HG03378 (cell line): ENCODE results near the gene SLIT3.

Experiments used
- ATAC-seq: cut with Tn5 transposase; IDR thresholded peaks from one replicate; pipeline ENCODE4 v1.9.1; 2021; ENCODE audit warnings: mild to moderate bottlenecking, moderate library complexity; ENCODE audit not compliant: unreplicated experiment

The SLIT3 gene

DNA sequence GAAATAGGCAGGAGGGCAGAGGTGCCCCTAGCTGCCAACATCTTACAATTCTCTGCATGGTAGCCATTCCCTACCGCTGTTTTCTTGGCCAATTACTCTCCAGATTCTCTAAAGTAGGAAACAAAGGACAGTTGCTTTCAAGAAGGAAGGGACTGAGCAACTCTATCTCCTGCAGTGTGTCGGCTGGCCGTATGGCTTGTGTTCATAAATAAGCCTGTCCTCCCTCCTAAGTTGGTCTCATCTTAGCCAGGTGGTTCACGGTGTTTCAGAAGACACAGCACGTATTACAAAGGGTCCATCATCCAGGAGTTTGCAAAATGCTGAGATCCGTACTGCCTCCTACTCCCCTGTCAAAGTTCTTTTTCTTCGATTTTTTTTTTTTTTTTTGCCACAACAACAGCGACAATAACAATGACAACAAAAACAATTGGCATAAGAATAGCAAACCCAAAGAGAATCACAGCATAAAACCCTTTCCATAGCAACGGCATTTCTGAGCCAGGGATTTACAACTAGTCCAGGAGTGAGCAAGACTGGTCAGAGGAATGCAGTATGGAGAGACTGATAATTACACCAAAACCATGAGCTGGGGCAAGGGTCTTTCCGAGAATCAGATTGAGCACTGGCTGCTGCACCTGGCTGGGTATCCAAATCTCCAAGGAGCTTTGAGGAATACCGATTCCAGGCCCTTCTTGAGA is 212.8 kb downstream of the SLIT3 start:
- no peak for ATAC-seq

DNA sequence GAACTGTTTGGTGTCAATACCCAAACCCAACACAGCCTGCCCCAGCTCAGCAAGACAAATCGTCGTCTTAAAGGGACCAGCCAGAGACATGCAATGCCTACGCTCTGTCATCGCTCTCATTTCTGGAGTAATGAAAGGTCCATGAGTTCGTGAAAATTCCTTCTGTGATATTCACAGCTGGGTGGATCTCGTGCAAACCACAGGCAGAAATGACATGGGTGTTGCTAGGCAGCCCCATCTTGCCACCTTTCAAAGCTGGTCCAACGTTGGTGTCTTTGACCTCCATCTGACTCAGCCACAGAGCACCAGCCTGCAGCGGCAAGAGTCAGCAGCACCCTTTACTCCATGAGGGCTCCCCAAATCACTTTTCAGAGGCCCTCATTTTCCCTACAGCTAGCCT is 215.3 kb downstream of the SLIT3 start:
- no peak for ATAC-seq

DNA sequence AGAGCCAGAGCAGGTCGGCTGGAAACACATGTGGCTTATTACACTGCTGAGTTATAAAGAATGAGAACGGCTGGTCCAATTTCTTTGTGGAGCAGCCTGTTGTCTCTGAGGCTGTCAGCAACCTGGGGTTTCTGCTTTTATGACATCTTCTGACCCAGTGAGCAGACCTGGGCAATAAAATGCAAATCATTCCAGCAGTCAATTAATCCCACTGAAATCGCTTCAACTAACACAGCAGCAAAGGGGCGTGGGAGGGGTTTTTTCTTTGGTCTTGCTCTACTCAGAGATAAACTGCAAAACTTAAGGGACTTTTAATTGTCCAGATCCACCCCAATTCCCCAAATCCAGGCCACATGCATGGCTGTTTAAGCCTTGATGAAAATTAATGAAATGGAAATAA is 215.7 kb downstream of the SLIT3 start:
- ATAC-seq, result no peak

DNA sequence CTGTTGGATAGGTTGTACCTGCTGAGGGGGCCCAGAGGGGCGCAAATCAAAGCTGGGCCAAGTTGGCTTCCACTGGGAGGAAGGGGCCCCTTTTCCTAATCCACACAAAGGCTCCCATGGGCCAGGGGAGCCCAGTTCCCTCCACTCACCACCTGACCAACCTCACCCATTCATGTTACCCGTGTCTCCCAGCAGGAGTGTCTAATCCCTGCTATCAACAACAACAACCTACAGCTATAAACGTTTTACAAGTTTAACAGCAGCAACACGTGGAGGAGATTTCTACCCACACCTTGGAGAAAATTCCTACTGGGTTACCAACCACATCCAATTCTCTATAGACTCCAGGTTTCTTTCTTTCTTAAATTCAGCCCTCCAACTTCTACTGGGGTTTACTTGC is 216.2 kb downstream of the SLIT3 start:
- ATAC-seq, result no peak

DNA sequence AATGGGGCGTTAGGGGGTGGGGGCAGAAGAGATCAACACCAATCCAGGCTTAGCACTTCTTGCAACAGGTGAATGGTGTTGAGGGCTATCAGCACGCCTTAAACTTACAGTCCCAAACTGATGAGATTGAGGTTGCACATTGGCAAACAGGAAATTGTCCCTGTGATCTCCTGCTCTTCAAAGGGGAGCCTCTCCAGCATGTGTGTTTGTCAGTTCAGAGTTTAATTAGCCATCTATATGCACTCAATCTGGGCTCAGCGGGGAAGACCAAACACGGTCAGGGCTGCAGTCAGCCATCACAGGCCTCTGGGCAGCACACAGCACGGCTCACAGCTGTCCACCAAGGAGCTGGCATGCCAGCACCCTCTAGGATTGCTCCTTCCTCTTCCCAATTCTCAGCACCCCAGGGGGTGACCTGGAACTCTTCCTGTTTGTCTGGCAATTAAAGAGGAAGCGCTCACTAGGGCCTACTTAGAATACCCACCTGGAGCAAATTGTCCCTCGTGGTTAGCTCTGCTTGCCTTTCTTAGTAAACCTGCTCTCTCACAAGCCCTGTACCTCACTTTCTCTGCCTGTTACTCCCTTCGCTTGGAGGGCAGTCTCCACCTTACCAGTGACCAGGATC is 217.4 kb downstream of the SLIT3 start:
- ATAC-seq, result no peak

DNA sequence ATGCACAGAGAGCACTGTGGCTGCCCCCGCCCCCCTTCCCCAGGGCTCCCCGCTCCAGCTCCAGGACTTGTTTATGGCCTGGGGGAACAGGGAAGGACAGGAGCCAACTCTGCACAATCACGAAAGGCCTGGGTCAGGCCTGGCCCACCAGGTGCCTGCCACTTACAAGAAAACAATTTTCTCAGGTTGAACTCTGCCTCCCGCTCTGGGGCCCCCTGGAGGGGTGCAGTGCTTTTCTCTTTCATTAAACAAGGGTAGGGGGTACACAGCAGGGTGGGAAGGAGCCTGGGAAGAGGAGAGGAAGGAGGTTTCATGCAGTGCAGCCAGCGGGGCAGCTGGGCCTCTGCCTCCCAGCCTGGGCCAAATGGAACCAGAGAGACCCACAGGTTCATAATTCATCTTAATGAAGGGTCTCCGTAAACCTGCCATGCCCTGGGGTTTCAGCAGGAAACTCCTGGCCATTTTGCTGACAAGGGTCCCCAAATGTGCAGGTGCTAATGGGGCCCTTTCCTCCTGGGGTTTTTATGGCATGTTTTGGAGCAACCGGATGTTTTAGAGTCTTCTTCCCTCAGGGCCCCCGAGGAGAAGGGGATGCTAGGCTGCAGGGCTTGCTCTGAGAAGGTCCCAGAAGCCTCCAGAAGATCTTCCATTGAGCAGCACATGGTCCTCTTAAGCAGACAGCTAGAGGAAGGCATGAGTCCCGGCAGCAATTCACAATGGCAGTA is 219.8 kb downstream of the SLIT3 start:
- ATAC-seq, result no peak

DNA sequence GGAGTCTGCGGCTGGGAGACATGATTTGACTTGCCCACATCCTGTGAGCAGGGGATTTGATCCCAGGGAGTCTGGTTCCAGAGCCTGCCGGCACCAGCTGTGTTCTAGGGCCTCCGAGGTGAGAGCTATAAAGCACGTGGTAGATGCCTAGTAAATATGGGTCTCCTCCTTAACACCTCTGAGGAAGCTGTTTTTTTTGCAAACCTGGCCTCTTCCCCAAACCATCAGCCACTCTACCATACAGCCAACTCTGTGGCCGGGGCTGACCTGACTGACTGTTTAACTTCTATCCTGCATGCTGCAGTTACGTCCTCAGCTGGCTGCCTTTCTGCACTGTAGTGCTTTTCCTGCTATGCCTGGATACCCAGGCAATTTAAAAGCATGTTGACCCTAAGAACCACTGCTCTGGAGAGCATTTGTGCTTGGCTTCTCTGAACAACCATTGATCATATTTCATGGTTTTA is 220.5 kb downstream of the SLIT3 start:
- ATAC-seq, result no peak

DNA sequence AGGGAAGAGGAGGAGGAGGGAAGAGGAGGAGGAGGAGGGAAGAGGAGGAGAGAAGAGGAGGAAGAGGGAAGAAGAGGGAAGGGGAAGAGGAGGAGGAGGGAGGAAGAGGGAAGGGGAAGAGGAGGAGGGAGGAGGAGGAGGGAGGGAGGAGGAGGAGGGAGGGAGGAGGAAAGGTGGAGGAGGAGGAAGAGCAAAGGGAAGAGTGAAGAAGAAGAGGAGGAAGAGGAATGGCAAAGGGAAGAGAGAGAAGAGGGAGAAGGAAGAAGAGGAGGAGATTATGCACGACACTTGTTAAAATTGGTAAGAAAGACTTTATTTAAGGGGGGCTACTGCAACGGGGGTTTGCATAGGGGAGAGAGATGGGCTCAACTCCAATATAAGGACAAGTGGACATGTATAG is 221.2 kb downstream of the SLIT3 start:
- ATAC-seq, result no peak

DNA sequence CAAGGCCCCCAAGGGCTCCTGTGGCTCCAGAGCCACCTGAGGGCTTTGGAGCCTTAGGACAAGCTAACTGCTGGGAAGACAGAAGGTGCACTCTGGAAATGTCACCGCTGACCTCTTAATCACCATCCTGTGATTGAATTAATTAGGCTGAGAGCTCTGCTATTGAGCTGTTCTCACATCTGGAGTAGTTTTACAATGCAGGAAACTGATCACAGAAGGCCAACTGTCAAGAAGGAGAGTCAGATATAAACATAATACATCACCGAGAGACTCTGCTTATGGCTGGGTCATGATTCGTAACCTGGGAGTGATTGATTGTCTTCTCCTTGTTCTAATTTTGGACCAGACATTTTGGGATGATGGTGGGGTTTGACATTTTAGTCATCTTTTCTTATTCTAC is 226.1 kb downstream of the SLIT3 start:
- no peak for ATAC-seq

DNA sequence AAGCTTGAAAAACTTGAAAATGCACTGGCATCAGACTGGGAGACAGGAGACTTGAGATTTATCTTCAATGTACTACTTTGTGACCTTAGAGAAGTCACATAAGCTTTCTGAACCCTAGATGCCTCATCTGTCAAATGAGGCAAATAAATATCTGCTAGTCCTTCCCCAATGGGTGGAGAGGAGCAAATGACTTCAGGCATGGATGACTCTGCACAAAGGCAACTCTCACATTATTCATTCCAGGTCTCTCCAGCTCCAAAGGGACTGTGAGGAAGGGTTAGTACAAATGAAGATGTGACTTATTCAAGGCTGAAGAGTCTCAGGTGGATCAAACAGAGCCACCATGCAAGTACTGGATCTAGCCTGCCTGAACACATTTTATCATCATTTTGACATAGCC is 228.7 kb downstream of the SLIT3 start:
- no peak for ATAC-seq

DNA sequence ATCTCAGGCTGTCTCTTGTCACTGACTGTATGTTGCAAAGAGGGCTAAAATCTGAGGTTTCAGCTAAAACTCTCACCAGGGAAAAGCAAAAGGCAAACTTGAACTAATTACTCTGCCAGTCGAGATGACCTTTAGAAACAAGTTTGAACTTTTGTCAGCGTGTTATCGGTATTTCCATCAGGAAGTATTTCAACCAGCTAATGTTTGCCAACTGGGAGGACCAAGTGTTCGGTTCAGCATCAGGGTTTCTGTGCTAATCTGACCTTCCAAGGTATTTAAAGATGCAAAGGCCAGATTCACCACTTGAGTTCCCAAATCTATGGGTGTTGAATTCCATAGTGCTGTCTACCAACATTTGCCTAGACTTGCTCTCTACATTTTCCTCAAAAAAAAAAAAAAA is 230.5 kb downstream of the SLIT3 start:
- ATAC-seq, result no peak

DNA sequence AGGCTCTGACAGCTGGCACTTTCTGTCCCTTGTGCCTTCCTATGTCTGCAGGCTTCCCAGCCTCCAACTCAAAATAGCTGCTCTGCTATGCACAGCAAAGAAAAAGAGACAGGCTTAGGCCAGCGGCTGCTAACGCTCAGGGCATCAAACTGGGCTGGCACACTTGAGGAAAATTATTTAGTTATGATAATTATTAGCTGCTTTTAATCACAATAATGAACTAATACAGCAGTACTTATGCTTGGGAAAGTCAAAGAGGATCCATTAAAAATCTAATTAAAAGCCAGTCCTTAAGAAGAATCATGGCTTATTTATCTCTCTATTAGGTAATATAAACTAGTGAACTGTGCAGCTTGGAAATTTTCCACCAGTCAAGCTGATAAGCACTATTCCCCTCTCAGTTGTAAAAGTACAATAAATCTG is 233.2 kb downstream of the SLIT3 start:
- ATAC-seq, result no peak

DNA sequence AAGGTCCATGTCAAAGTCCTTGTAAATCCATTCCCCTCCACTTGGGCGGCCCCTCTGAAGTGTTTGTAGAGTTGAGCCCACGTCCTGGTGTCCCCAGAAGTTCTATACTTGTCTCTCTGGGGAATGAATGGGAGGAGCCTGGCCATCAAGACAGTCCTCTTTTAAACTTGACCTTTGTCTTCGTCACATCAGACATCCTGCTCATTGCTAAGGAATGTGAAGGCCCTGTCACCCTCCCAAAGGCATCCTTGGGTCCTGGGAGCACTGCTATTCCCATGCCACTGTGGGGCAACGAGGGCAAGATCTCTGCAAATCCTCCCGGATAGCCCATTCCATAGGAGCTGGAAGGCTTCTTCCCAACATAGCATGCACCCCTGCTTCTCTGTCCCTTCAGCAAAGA is 235.5 kb downstream of the SLIT3 start:
- no peak for ATAC-seq

DNA sequence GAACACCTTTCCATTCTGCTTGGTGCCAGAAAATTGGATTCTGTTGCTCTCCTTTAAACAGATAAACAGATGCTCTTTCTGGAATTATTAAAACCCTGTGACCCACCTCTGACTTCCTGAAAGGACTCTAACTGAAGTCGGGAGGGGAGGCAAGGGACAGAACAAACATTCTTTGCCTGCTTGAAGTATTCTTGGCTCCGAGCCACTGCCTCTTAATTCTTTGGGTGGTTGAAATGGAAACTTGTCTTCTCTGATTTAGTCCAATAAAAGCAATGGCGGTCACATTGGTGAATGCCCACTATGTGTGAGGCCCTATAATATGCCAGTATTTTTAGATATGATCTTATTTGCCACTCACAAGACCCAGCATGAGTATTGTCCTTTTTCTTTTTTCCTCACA is 236.8 kb downstream of the SLIT3 start:
- ATAC-seq, result no peak

DNA sequence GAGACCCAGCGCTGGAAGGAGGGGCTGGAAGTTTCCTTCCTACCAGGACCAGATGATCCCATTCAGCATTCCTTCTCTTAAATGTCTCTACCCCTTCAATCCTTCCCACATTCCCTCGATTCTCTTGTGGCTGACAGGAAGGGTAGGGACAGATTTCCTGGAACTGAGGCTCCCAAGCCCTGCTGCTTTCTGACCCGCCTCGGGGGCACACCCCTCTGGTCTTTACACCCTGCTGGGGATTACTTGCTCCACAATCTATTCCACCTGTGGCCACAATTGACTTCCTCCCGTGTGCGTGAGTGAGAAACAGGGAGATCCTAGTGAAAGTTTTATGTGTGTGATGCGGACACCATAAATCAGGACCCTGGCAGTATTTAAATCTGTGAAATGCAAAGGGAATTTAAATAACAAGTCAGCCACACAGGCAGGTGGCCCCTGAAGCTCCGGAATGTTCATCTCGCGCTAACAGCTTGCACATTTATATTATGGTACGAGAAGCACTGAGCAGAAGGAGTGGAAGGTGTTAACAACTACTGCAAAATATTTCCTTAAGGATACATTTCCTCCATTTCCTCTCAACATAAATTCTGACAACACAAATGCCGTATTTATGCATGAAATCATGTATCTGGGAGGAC is 237.5 kb downstream of the SLIT3 start:
- ATAC-seq, result no peak

DNA sequence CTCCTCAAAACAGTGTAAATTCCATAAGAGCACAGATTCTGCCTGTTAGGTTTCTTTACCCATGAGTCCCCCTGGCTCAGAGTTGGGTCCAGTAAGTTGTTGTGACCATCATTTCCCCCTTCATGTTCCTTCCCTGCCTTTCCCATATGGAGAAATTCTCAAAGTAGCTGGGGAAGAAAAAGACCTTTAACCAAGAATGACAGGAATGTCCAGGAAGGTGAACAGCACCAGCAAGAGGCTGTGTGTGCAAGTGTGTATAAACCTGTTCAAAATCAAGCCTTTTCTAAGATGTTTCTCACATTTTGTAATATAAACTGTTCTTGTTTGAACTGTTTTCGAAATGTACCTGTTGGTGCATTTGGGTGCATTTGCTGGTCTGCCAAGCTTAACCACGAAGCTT is 238.2 kb downstream of the SLIT3 start:
- no peak for ATAC-seq

DNA sequence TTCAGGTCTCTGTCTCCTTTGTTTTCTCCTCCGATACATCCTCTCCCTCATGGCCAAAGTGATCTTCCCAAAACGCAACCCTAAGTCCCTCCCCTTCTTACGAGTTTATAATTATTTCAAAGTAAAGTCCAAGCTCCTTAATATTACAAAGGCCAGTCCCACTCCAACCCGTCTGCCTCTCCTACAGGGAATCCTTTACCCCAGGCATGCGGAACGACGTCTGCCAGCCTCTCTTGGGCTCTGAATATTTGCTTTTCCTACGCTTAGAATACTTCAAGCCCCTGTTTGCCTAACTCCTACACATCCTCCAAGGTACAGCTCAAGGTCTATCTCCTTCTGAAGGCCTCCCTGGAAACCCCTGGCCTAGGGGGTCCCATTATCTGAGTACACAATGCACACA is 246.4 kb downstream of the SLIT3 start:
- no peak for ATAC-seq

DNA sequence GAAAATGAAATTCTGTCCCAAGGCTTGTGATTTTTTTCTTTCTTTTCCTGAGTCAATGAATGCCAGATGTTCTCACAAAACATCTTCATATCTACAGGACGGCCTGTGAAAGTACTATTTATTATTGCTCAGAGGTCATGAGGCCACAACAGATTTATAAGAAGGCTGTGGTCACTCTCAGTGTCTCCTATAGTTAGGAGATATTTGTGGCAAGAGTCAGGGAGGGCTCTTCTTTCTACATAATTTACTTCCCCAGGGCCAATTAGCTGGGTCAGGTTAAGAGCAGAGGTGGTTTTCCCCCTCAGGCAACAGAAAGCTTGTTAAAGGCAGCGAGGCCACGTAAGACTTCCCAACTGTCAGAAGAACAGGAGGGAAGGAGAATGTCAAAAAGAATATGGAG is 248.7 kb downstream of the SLIT3 start:
- ATAC-seq, result no peak

DNA sequence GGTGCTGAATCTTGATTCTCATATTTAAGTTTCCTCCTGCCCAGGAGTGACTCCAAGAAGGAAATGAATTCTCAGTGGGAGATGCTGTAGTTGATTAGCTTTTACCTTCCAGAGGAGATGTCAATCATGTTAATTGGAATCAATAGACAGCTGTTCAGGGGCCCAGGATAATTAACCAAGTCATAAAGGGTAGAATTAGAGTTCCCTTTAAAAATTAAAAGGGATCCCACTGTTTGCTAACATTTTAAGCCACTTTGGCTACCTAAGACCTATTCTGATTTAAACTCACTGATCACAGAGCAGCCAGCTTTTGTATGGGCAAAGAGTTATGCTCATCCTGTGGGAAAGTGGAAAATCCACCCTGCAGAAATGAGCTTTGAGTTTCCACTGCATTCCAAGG is 249.6 kb downstream of the SLIT3 start:
- ATAC-seq, result no peak

DNA sequence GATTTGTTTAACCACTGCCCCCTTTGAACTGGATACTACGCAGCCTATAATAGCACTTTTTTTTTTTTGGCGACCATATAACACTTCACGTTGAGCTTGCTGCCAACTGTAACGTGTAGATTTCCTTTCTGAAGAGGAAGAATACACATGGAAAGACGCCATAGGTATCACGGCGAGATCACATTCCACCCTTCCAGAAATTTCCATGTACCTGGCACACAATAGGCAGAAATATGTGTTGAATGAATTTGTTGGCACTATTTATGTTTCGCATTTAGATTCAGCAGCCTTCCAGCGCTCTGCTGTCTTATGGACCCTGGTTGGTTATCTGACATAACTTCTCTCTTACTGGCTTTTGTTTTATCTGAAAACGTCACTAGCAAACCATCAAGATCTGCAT is 250.3 kb downstream of the SLIT3 start:
- no peak for ATAC-seq

DNA sequence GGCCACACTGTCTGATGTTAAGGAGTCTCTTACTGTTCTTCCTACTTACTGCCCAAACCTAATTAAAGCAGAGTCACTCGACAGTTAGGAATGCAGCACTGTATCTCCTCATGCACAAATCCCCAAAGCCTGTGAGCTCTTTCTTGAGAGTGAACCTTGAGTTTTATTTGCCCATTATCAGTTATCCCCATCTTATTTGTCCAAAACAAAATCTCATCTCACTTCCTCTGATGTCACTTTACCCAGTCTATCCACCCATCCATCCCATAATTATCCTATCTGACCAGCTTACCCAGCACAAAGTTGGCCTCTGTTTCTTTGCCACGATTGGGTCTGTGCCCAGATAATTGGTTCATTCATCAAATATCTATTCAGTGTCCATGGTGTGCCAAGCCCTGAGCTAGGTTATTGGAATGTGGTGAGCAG is 250.8 kb downstream of the SLIT3 start:
- ATAC-seq, result no peak

DNA sequence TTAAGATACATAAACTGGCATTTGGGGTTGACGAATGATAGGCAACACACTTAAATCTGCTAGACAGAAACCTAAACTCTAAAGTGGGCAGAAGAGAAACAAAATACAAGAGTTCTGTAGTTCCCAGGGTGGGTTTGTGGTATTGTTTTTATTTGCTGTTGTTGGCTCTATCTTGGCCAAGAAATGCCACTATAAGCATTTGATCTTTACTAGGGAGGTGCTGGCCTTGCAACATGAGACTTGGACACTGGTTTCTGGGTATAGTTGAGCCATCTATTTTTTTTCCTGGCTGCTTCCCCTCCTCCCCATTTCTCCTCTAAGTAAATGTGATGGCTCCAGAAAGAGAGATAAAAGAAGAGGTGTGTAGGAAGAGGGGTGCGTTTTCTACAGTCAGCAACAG is 251.2 kb downstream of the SLIT3 start:
- no peak for ATAC-seq
